Vagina (tissue), 2 donors: ENCODE data around the gene PPIF.

Experiments used
- CTCF ChIP-seq, 3 experiments: fragments of 450-650 bp in 2 of 3; fragments of 200-600 bp in 1 of 3; sonication (generic) in 1 of 3; IDR thresholded peaks; one replicate each; pipeline ENCODE4 v1.5.1; 2017 to 2019; ENCODE audit warnings: antibody characterized with exemption in 3 of 3, mild to moderate bottlenecking in 2 of 3, moderate library complexity in 2 of 3
- POLR2A ChIP-seq, 2 donors: fragments of 450-650 bp; IDR thresholded peaks; one replicate each; pipeline ENCODE4 v1.6.1; 2017; ENCODE audit warnings: antibody characterized with exemption in 2 of 2, mild to moderate bottlenecking in 2 of 2, moderate library complexity in 2 of 2

DNA sequence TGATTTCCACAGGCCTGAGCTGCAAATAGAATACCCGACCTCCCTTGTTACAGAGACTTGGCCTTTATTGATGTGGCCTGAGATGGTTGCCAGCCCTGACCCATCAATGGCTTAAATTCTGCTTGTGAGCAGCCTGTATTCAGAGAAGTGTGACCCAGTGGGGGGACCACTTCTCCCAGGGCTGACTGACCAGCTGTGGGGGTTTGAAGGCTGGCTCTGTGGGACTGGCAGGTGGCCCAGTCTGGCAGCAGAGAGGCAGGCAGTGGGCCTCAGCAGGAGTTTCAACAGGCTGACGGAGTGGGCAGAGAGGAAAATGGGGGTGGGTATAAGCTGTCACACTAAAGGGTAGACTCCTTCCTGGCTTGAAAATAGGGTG is 12.2 kb upstream of the PPIF start:
- TF ChIP-seq CTCF (IDR thresholded peaks at IDR 0.05) (no peak), POLR2A (IDR thresholded peaks at IDR 0.05) (no peak)
